Measurements from ENCODE around the gene FBXO15.

- TF ChIP-seq CTCF (IDR thresholded peaks at IDR 0.05) = no peak
- TF ChIP-seq POLR2A (IDR thresholded peaks at IDR 0.05) = no peak
These were observed 18.8 kb upstream of the FBXO15 start for GRCh38 chr18:74166386-74166785.
